LNCaP clone FGC (cell line): ENCODE measurements around the gene TLR9.

ENCODE experiments used
- DNase-seq: peaks from one replicate; pipeline ENCODE4 v3.0.0-alpha.2; 2011; ENCODE audit warnings: low read depth
- H3K4me3 ChIP-seq: 2 replicates; pipeline ENCODE4 v1.5.1; 2011; ENCODE audit warnings: mild to moderate bottlenecking, low read depth, low read length, control low read depth
- TF ChIP-seq, protein P1 (sequence below): IDR thresholded peaks from 2 replicates; pipeline ENCODE4 v1.5.1; 2012; ENCODE audit warnings: mild to moderate bottlenecking; ENCODE audit not compliant: control insufficient read depth, insufficient read depth; ENCODE audit errors: extremely low read depth

Gene TLR9

DNA sequence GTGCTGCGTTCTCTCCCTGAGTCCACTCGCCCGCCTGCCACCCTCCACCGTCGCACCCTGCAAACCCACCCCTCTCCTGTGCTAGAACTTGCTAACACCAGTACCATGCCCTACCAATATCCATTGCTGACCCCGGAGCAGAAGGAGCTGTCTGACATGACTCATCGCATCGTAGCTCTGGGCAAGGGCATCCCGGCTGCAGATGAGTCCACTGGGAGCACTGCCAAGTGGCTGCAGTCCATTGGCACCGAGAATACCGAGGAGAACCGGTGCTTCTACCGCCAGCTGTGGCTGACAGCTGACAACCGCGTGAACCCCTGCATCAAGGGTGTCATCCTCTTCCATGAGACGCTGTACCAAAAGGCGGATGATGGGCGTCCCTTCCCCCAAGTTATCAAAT lies 32.4 kb downstream of the TLR9 start:
- DNase-seq, result peak; percentile 50
- H3K4me3 ChIP-seq, result no peak overlapping the region
- TF ChIP-seq, protein P1, sequence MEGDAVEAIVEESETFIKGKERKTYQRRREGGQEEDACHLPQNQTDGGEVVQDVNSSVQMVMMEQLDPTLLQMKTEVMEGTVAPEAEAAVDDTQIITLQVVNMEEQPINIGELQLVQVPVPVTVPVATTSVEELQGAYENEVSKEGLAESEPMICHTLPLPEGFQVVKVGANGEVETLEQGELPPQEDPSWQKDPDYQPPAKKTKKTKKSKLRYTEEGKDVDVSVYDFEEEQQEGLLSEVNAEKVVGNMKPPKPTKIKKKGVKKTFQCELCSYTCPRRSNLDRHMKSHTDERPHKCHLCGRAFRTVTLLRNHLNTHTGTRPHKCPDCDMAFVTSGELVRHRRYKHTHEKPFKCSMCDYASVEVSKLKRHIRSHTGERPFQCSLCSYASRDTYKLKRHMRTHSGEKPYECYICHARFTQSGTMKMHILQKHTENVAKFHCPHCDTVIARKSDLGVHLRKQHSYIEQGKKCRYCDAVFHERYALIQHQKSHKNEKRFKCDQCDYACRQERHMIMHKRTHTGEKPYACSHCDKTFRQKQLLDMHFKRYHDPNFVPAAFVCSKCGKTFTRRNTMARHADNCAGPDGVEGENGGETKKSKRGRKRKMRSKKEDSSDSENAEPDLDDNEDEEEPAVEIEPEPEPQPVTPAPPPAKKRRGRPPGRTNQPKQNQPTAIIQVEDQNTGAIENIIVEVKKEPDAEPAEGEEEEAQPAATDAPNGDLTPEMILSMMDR, result no peak

DNA sequence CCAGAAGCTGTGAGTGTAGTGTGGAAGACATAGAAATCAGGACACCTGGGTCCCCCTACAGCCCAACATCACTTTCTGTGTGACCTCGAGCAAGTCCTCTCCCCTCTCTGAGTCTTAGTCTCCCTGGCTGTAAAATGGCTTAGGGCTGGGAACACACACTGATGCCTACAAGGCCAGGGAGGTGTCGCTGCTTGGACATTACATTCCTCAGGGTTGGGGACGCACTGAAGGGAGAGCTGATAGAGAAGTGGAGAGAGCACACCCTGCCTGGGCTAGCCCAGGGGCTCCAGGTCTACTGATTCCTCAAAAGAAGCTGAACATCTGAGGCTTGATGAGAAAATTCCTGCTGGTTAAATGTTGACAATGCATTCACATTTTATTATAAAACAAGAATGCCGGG lies 33.8 kb downstream of the TLR9 start:
- no peak for DNase-seq
- no peak overlapping the region for H3K4me3 ChIP-seq
- TF ChIP-seq, protein P1, result no peak

DNA sequence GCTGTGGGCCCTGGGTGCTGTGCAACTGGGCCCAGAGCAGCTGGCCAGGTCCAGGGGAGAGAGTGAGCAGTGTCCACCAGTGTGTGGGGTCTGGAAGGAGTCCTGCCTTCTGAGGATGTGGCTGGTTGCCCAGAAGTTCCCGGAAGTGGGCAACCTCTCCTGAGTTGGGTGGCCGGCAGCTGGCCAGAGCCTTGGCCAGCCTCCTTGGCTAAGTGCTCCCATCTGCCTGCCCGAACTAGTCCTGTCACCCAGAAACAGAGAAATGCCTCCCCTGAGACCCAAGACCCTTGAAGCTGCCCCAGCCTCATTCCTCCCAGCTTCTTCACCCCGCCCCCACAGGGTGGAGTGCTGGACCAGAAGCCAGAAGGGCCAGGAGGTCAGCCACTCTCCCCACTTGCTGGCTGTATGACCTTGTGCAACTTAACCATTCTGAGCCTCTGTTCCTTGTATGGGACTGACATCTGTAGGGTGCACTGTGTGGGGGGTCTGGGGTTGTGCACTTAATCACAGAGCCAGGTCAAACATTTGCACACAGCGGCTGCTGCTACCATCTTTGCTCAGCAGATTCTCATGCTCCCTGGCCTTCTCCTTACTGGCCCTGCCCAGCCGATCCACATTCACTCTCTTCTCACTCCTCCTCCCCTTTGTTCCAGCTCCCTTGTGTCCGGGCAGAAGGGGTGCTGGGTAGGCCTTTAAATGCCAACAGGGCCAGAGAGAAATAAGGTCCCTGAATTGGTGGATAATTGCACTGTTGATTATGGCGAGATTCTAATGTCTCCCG lies 35.0 kb downstream of the TLR9 start:
- DNase-seq, result no peak
- H3K4me3 ChIP-seq, result no peak overlapping the region
- TF ChIP-seq, protein P1, result no peak

DNA sequence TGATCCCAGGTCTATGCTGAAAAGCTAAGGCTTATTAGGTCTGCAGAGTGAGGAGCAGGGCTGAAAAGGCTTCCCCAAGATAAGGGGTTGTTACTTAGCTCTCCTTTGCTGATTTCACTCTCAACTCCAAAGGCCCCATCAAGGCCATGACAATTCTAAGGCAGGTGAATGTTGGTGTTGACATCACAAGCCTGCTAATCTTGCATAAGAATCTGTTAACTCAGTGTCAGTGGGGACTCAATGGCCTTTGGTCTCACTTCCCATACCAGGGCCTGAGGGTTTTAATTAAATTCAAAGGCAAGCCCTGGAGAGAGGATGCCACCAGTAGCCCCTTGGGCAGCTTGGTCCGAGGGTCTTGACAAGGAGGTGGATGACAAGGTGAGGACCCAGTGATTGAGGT lies 36.9 kb downstream of the TLR9 start:
- TF ChIP-seq, protein P1, result no peak

DNA sequence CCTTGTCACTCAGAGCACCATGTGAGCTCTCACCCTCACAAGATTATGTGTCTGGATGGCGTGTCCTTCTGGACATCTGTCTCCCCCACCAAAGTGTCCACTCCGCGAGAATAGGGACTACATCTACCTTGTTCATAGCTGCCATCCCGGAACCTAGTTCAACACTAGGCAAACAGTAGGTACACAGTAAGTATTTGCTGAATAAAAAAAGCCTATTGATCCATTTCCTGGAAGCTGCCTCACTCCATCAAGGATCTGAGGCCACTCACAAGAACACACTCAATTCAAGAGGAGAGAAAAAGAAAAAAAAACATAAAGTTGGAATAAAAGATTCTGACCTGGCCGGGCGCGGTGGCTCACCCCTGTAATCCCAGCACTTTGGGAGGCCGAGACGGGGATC lies 38.7 kb downstream of the TLR9 start:
- TF ChIP-seq, protein P1, result no peak
- DNase-seq, result no peak
- no peak overlapping the region for H3K4me3 ChIP-seq

More for the DNA sequence above, 36.9 kb downstream of the TLR9 start:
- H3K4me3 ChIP-seq, result no peak overlapping the region
- DNase-seq, result no peak

DNA sequence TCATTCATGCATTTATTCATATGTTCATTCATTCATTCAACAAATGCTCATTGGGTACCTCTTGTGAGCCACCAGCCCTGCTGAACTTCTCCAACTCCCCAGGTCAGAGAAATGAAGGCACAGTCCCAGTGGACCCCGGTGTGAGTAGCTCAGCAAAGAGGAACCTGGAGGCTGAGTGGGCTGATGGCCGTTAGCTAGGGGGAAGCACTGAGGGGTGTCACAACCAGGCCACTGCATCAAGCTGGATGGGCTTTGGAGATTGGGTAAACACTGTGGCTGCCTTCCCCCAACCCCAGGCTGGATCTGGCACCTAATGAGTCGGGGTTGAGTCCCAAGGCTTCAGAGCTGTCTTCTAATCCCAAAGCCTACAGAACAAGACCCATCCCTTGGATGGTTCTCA lies 39.6 kb downstream of the TLR9 start:
- H3K4me3 ChIP-seq, result no peak overlapping the region
- TF ChIP-seq, protein P1, result no peak
- DNase-seq, result no peak

DNA sequence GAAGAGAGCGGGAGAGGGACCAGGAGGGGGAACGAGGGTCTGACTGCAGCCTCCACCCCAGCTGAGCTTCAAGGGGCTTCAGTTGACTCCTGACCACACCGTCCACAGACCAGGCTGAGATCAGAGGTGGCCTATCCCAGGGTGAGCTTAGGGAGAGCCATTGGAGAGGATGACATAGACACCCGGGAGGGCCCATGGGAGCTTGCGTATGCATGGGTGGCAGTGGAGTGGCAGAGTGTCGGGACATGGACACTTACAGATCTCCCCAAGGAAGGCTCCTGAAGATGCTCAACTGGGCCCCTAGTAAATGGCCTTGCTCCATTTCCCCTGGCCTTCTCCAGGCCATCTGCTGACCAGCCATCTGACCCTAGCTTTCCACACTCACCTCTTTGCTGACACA lies 40.1 kb downstream of the TLR9 start:
- TF ChIP-seq, protein P1, result no peak
- no peak for DNase-seq
- no peak overlapping the region for H3K4me3 ChIP-seq
